AG04450 (cell line): ENCODE measurements around the gene SHC3. TPM values are rescaled to one million over a fixed set of nuclear protein-coding genes. Genes with fewer than 3 reads are reported as not detected.
A peak's percentile ranks its signal among the peaks of the same experiment; 100 is the strongest.

Experiments used
- CTCF ChIA-PET: fragments of 300-600, 350-600 bp; formaldehyde crosslinking; extraction: SDS; loops from one replicate; lab custom pipeline; 2022; ENCODE audit warnings: antibody characterized with exemption, inconsistent platforms; lab: Charles Lee
- POLR2A ChIA-PET: fragments of 350-600 bp; formaldehyde crosslinking; extraction: SDS; loops from one replicate; lab custom pipeline; 2021; ENCODE audit warnings: antibody characterized with exemption, inconsistent platforms; lab: Yijun Ruan, JAX
- DNase-seq: peaks from one replicate; pipeline ENCODE4 v3.0.0-alpha.2; 2011; ENCODE audit warnings: low read depth, low spot score
- H3K27ac ChIP-seq: one replicate; pipeline ENCODE4 v1.5.1; 2012; ENCODE audit warnings: low read depth, low read length, control low read depth
- H3K27me3 ChIP-seq: one replicate; pipeline ENCODE4 v1.6.0; 2012; ENCODE audit warnings: low read length; ENCODE audit not compliant: control insufficient read depth, insufficient read depth
- H3K4me3 ChIP-seq: 2 replicates; pipeline ENCODE4 v1.5.1; 2011; ENCODE audit warnings: mild to moderate bottlenecking, low read depth, low read length, control low read depth
- H3K9me3 ChIP-seq: 2 replicates; pipeline ENCODE4 v1.5.1; 2012; ENCODE audit warnings: low read length; ENCODE audit not compliant: control insufficient read depth, insufficient read depth
- CTCF ChIP-seq: IDR thresholded peaks from 2 replicates; pipeline ENCODE4 v1.5.1; 2011; ENCODE audit warnings: low read depth, low read length, control low read depth, inconsistent platforms
- polyA plus RNA-seq: library from polyadenylated mRNA; depleted of rRNA; stranded (reverse); fragments of >200 nt; gene quantifications from 2 replicates; pipeline ENCODE4 v1.2.3, GENCODE V29; 2011

The SHC3 gene
- polyA plus RNA-seq, 1 experiment, result 4.3 TPM

DNA sequence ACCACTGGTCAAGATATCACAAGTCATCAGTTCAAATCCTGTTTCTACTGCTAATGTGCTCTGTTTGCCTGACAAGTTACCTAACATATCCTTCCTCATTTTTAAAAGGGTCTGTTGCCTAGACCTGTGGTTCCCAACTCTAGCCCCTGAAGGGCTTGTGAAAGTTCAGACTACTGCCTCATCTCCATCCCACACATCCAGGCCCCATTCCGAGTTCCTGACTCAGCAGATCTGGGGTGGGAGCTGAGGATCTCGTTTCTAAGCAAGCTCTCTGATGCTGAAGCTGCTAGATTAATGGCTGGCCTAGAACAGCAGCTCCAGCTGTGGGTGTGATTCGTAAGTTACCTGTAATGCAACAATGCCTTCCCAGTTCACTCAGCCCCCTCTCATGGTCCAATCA lies 154.9 kb downstream of the SHC3 start:
- Histone ChIP-seq H3K27ac (no peak overlapping the region), H3K27me3 (no peaks in the 10 kb centered on the region), H3K4me3 (no peak overlapping the region), H3K9me3 (no peaks in the 10 kb centered on the region)
- no peak for DNase-seq
- TF ChIP-seq CTCF, result no peak
- CTCF ChIA-PET, result interaction anchor here (1.3 kb wide), 1 partner anchor 15 kb away, joined by 3 read pairs; no protein-coding TSS in a partner anchor
- POLR2A ChIA-PET, result no interaction called here

DNA sequence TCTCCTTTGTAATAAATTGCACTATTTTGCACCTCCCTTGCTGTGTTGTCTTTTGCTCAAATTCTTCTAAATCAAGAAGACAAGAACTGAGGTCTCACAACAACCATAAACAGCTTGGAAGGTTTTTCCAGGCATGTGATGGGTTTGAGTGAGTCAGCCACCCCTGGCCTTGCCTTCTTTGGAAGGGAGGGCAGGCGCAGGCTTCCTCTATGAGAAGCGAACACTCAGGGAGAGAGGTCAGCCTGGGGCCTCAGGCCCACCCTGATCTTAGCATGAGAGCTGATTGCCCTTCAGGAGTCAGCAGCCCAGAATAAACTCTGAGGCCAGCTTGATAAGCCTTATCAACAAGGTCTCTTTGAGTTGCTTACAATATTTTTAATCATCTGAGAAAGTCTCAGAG lies 155.7 kb downstream of the SHC3 start:
- TF ChIP-seq CTCF, result no peak
- Histone ChIP-seq H3K4me3 (no peak overlapping the region), H3K27me3 (no peaks in the 10 kb centered on the region), H3K27ac (peak overlapping the region; percentile 85), H3K9me3 (no peaks in the 10 kb centered on the region)
- DNase-seq, result no peak
- CTCF ChIA-PET, result interaction anchor here (1.3 kb wide), 1 partner anchor 14 kb away, joined by 3 read pairs; no protein-coding TSS in a partner anchor
- POLR2A ChIA-PET, result no interaction called here

- no peak for DNase-seq
- Histone ChIP-seq H3K9me3 (no peaks in the 10 kb centered on the region), H3K27me3 (no peaks in the 10 kb centered on the region), H3K4me3 (no peak overlapping the region), H3K27ac (peak overlapping the region; percentile 85)
- POLR2A ChIA-PET, result no interaction called here
- no peak for TF ChIP-seq CTCF
- CTCF ChIA-PET, result interaction anchor here (1.3 kb wide), 1 partner anchor 13 kb away, joined by 3 read pairs; no protein-coding TSS in a partner anchor
Observed at GRCh38 chr9:89022001-89022759, 156.4 kb downstream of the SHC3 start.

GRCh38 chr9:89021154-89021803 lies 157.3 kb downstream of the SHC3 start:
- H3K27me3 ChIP-seq, result no peaks in the 10 kb centered on the region
- H3K4me3 ChIP-seq, result no peak overlapping the region
- H3K9me3 ChIP-seq, result no peaks in the 10 kb centered on the region
- no peak for TF ChIP-seq CTCF
- CTCF ChIA-PET, result interaction anchor here (0.5 to 0.6 kb wide), 2 partner anchors 157 to 301 kb away, joined by 3 to 4 read pairs; partner anchors contain the start of gene SHC3
- H3K27ac ChIP-seq, result peak overlapping the region; percentile 68
- POLR2A ChIA-PET, result interaction anchor here (0.5 kb wide), 1 partner anchor 538 kb away, joined by 8 read pairs; no protein-coding TSS in a partner anchor
- DNase-seq, result peak; percentile 72
